Measurements from ENCODE around the gene RXFP4.

The RXFP4 gene

GRCh38 chr1:155976062-155976912, 34.8 kb downstream of the RXFP4 start:
- no peak for TF ChIP-seq CTCF (IDR thresholded peaks at IDR 0.05; ENCODE audit: control insufficient read depth, insufficient read depth, low read depth, low read length, missing control alignments)
- H3K4me3 ChIP-seq (ENCODE audit: control insufficient read depth, low read depth, low read length), result peak overlapping the region; percentile 84
- DNase-seq (ENCODE audit: low read depth), result no peak

- H3K4me3 ChIP-seq (ENCODE audit: control insufficient read depth, low read depth, low read length), result peak overlapping the region; percentile 84
- no peak for DNase-seq (ENCODE audit: low read depth)
- TF ChIP-seq CTCF (IDR thresholded peaks at IDR 0.05; ENCODE audit: control insufficient read depth, insufficient read depth, low read depth, low read length, missing control alignments), result no peak
Observed at GRCh38 chr1:155976913-155977689, 35.7 kb downstream of the RXFP4 start.

GRCh38 chr1:155977690-155978324, 36.4 kb downstream of the RXFP4 start:
- TF ChIP-seq CTCF (IDR thresholded peaks at IDR 0.05; ENCODE audit: control insufficient read depth, insufficient read depth, low read depth, low read length, missing control alignments), result no peak
- DNase-seq (ENCODE audit: low read depth), result no peak
- peak overlapping the region; percentile 84 for H3K4me3 ChIP-seq (ENCODE audit: control insufficient read depth, low read depth, low read length)

- TF ChIP-seq CTCF (IDR thresholded peaks at IDR 0.05; ENCODE audit: control insufficient read depth, insufficient read depth, low read depth, low read length, missing control alignments), result peak; percentile 31
- peak within 1 kb of the TSS; percentile 84 for H3K4me3 ChIP-seq (ENCODE audit: control insufficient read depth, low read depth, low read length)
- no peak for DNase-seq (ENCODE audit: low read depth)
Observed at GRCh38 chr1:155978325-155978972, 37.0 kb downstream of the RXFP4 start, which contains the start of gene ARHGEF2. TSS of gene ARHGEF2 (minus strand) at chr1:155978547. CDS start at chr1:155978427, 120 bp downstream.

GRCh38 chr1:155978973-155979429, 37.6 kb downstream of the RXFP4 start:
- no peak for TF ChIP-seq CTCF (IDR thresholded peaks at IDR 0.05; ENCODE audit: control insufficient read depth, insufficient read depth, low read depth, low read length, missing control alignments)
- DNase-seq (ENCODE audit: low read depth), result no peak
- peak overlapping the region; percentile 84 for H3K4me3 ChIP-seq (ENCODE audit: control insufficient read depth, low read depth, low read length)

Data from AG09309 (cell line).